HG03175 (cell line): ENCODE measurements around the gene LYPLAL1.
"Not testable (repeated sequence)": the region's sequence is repeated elsewhere in the genome, so short reads cannot be mapped to it uniquely, and the experiment has no call there.

Source experiments
- ATAC-seq: cut with Tn5 transposase; IDR thresholded peaks from one replicate; pipeline ENCODE4 v1.9.1; 2021; ENCODE audit warnings: mild to moderate bottlenecking, moderate library complexity; ENCODE audit not compliant: unreplicated experiment

LYPLAL1 gene

DNA sequence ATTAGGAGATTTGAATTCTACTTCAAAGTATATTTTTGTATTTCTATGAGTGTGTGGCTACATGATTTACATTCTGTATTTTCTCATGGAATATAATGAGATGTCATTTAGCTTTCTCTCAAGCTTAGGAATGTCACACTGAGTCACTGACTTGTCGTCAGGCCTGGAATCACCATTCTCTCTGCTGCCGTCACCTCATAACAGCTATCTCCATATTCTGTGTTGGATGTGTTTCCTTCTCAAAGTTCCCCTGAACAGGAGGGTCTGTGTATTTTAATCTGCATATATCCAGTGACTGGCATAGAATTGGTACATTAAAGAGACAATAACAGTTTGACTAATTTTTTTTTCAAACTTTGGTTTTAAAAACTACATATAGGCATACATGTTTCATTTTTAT is 35.9 kb downstream of the LYPLAL1 start:
- ATAC-seq = no peak

DNA sequence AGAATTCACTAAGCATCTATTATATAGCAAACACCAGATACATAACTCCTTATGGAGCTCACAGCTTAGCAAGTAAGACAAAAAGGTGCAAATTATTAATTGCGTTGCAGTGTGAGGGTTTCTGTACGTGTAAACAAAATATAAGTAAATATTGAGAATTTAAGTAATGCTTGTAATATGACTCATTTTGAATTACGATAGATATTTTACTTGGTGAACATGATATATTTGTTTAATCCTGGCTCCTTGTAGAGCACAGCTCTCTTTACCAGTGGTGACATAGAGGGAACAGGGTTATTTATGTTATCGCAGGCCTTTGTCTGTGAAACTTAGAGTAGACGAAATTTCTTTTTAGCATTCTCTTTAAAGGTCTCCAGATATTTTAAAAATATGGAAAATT is 36.4 kb downstream of the LYPLAL1 start:
- ATAC-seq = no peak

DNA sequence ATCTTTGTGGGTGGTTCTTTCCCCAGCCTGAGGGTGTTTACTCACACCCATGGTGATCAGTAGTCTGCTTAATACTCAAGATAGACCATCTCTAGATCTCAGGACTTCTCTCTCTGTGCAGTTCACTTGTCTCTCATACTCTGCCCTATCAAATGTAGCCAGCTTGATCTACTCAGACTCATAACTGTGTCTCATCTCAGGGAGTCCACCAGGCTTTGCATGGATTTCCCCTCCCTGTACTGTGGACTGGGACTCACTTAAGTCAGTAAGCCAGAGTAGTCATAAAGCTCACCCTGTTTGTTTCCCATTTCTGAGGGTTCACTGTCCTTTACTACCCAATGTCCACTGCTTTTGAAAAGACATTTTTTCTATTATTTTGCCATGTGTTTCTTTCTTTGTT is 41.8 kb downstream of the LYPLAL1 start:
- ATAC-seq = no peak

DNA sequence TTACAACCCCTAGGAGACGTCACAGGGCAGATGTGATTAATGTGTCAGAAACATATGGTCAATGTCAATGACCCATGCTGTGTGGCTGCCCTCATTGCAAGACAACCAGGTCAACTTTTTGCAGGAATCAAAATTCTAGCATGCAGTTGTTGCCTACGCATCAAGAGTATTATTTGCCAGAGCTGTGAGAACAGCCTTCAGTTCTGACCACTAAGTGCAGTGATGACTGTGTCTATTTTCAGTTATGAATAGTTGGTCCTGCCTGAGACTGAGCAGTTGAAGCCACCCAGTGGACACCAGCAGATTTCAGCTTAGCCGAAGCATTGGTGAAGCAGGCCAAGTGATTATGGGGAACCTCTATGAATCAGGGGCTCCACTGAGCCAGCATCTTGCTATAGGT is 47.3 kb downstream of the LYPLAL1 start:
- ATAC-seq = peak; percentile 94

DNA sequence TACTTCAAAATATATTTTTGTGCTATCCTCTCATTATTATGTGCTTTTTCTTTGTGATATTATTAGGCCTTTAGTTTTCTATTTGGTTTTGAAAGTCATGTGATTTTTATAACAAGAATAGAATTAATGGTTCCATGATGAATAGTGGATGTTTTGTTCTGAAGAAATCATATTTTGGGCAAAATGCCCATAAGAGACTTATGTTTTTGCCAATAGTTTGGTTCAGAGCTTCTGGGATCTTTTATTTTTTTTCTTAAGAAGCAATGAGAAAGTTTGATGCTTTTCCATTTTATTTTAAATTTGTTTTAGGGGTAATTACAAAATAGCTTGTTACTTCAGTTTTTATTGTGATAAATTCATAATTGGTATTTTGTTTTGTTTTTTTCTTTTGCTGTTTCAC is 49.8 kb downstream of the LYPLAL1 start:
- no peak for ATAC-seq

DNA sequence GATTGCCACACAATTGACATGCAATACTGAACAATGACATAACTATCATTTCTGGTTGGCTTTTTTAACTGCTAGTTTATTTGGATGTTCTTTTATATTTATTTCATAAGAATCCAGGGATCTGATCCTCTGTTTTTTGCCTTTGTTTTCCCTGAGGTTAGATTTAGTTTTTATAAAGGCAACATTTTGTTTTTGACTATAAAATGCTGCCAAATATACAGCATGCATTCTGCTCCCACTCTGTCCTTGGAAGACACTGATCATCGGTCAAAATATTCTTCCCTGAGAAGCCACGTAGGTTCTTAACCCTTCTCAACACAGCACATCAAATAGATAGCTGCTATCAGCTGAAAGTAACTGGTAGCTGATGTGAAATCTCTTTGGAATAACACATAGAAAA is 52.5 kb downstream of the LYPLAL1 start:
- no peak for ATAC-seq

DNA sequence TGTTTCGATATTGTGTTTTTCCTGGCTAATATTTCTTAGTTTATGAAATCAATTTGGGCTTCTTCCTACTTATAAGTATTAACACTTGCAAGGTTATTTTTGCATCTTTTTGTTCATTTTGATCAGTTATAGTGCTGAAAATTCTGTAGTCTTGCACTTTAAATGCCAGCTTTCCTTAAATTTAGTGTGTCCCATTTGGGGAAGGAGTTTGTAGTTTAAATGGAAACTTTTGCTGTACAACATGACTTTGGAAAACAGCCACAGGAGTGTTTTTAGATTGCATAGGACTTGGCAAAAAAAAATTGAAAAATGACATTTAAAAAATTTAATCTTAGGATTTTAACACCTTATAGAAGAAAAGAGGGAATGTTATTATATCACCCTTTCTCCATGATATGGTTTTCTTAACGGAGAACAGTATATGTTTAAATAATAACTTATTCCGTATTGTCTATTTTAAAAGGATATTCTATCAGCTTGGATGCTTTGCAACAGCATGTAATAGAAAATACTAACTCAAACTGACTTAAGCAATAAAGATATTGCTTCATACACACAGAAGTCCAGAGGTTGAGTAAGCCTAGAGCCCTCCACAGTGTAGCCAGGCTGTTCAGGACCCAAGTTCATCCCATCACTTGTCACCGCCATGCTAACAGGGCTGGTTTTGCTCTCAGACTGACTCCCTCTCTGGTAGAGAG is 53.8 kb downstream of the LYPLAL1 start:
- ATAC-seq = no peak

DNA sequence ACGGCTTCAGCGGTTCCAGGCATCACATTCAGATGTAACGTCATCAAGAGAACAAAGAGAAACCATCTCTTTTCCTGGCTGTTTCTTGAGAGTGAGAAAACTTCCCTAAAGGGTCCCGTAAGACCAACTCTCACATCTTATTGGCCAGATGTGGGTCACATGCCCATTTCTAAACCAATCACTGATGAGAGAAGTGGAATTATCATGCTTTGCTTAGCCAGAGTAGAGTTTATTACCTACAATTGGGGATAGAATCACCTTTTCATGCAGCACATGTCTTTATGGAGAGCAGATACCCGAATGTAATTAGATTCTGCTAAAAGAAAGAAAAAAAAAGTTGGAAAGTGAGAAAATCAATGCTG is 54.4 kb downstream of the LYPLAL1 start:
- no peak for ATAC-seq

DNA sequence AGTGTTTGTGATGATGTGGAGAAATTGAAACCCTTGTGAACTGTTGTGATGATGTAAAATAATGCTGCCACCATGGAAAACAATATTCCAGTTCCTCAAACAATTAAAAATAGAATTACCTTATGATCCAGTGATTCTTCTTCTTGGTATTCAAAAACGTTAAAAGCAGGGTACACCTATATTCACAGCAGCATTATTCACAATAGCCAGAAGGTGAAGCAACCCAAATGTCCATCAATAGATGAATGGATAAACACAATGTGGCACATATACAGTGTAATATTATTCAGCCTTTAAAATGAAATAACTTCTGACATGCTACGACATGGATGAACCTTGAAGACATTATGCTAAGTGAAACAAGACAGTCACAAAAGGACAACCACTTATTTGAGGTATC is 59.2 kb downstream of the LYPLAL1 start:
- no peak for ATAC-seq

DNA sequence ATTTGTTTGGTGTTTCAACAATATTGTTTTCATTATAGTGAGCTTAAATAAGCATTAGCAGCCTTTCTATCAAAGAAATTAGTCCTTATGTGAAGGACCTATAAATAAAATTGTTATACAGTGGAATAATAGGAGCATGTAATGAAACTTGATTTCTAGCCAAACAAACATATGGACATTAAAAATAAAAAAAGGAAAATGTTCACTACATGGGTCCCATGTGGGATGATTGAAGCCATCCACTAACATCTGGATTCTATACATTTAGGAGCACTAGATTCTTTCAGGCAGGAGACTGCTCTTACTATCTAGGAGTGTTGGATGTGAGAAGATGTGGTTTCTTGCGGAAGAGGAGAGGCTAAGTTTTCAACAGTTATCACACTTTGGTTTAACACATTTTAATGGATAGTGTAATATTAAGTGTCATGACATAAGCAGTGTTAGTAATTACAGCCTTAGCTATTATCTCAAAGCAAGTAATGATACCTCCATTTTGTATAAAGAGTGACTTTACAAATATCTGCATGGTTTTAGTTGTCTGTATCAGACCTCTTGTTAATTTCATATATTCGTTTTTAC is 62.3 kb downstream of the LYPLAL1 start:
- ATAC-seq = peak; percentile 74

DNA sequence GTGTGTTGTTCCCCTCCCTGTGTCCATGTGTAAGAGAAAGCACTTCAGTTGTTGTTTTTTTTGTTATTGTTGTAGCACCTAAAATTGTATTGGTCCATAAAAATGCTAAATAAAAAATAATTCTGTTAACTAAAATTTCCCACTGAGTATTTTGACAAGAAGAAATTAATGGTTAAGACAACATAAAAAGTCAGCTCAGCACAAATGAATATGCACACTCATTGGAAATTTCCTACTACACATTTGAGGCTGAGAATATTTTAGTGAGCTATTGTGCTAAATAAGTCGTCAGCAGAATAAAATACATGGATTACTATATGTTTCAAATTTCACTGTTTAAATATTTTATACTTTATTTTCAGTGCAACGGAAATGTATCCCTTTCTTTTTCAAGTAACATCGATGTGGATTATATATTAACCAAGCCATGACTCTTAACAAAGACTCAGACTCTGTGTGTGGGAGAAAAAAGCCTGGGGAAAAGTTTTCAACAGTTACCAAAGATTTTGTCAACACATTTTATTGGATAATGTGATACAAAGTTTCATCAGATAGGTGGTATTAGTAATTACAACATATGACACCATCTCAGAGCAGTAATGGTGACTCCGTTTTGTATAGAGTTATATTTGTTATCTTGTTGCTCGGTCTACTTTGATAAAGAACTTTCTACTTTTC is 63.4 kb downstream of the LYPLAL1 start:
- ATAC-seq = no peak

DNA sequence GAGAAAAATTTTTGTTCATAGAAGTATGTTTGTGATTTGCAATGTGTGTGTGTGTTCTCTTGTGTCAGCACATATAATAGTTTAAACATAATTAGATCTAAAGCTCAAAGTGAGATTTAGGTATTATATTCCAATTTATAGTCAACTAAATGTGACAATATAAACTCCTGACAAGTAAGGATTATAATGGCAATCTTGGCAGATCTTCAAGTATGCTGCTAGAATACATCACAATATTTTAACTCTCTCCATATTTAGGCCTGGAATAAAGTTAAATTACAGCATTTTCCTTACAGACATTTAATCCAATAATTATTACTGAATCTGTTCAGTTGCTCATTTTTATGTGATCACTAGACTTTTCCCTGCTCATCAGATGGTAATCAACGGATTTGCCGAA is 65.8 kb downstream of the LYPLAL1 start:
- no peak for ATAC-seq

DNA sequence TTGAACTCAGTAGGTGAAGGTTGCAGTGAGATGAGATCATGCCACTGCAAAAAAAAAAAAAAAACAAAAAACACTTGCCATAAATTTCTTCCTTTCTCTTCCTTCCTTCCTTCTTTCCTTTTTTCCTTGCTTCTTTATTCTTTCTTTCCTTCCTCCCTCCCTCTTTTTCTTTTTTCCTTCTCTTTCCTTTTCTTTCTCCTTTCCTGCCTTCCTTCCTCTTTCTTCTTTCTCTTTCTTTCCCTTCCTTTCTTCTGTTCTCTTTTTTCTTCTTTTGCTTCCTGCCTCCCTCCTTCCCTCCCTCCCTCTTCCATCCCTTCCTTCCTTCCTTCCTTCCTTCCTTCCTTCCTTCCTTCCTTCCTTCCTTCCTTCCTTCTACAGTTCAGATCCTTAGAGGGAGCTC is 71.2 kb downstream of the LYPLAL1 start:
- ATAC-seq = no peak

DNA sequence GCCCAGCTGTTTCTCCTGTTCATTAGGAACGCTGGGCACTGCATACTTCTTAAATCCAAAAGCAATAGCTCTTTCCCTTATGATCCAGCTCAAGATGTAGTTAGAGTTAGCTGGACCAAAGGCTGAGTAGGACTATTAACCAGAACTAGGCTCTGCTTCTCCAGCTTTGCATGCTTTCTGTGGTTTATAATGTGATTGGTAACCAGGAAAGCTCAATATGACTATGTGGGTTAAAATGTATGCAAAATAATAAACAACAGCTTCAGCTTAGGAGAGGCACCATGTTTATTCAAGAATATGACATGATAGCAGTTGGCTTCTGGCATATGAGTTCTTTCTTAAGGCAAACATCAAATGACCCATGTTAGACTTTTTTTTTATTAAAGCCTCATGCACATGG is 73.8 kb downstream of the LYPLAL1 start:
- ATAC-seq = peak; percentile 74

DNA sequence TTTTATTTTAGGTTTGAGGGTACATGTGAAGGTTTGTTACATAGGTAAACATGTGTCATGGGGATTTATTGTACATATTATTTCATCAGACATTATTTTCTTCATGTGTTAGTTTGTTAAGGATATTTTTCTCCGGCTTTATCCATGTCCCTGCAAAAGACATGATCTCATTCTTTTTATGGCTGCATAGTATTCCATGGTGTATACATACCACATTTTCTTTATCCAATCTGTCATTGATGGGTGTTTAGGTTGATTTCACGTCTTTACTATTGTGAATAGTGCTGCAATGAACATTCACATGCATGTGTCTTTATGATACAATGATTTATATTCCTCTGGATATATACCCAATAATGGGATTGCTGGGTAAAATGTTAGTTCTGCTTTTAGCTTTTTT is 76.8 kb downstream of the LYPLAL1 start:
- ATAC-seq = not testable (repeated sequence)

DNA sequence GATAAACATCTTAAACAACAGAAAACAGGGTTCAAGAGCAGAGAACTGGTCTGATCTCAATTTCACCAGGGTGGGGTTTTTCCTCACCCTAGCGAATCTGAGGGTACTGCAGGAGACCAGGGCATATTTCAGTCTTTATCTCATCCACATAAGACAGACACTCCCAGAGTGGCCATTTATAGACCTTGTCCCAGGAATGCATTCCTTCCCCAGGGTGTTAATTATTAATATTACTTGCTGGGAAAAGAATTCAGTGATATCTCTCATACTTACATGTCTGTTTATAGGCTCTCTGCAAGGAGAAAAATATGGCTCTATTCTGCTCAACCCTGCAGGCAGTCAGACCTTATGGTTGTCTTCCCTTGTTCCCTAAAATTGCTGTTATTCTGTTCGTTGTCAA is 84.1 kb downstream of the LYPLAL1 start:
- ATAC-seq = no peak

DNA sequence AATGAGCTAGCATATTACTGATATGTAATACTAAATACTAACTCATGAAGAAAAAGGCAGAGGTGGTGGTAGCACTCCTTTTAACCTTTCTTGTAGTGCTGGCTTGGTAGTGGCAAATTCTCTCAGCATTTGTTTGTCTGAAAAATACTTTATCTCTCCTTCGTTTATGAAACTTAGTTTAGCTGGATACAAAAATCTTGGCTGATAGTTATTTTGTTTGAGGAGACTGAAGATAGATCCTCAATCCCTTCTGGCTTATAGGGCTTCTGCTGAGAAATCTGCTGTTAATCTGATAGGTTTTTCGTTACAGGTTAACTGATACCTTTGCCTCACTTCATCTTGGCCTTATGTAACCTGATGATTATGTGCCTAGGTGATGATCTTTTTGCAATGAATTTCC is 87.8 kb downstream of the LYPLAL1 start:
- no peak for ATAC-seq
